ENCODE measurements around the gene CBLB.

- TF ChIP-seq CTCF (conservative IDR thresholded peaks at IDR 0.05) (no peak), ZFX (IDR thresholded peaks at IDR 0.05) (no peak)
These were observed 8.6 kb upstream of the CBLB start for GRCh38 chr3:105877336-105877910.

Data from C4-2B (cell line).